ENCODE measurements around the gene RELT.

RELT gene

DNA sequence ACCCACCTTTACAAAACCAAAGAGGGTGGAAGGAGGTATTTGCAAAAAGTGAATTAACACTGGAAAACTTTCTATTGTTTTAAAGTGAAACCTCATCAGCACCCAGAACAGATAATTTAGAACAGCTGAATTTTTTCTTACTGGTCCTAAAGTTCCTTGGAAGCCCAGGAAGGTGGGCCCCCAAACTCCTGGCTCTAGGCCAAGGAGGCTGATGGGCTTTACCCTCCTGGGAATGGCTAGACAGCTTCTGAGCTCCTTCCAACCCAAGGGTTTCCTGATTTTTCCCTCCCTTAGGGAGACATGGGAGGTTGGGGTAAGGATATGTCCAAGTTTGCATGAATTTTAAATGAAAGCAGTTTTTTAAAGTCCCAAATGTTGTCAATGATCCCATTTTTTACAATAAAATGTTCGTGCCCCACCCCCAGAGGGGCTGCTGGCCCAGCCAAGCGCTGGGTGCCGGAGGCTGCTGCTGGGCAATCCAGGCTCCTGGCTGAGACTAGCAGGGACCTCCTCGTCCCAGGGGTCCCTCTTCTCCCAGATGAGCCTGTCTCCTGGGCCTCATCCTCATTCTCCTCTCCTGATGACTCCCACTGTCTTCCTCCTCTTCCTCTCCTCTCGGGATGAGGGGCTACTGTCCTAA lies 28.4 kb downstream of the RELT start:
- no peaks in the 10 kb centered on the region for H3K27me3 ChIP-seq (ENCODE audit: control insufficient read depth in 3 of 3, insufficient read depth in 3 of 3, low read depth in 1 of 3, low read length in 3 of 3)
- H3K4me2 ChIP-seq (ENCODE audit: insufficient read depth, low read length, poor library complexity, severe bottlenecking), result no peak overlapping the region
- no peak overlapping the region for H3K9ac ChIP-seq (ENCODE audit: low read depth, low read length, poor library complexity)
- no peak overlapping the region for H4K8ac ChIP-seq (ENCODE audit: low read depth, low read length)
- H2BK15ac ChIP-seq (ENCODE audit: low read length), result no peak overlapping the region
- H3K4me3 ChIP-seq (ENCODE audit: low read length in 2 of 2), result no peak overlapping the region
- H2AK5ac ChIP-seq (ENCODE audit: low read depth, low read length), result no peak overlapping the region
- no peak overlapping the region for H2BK5ac ChIP-seq (ENCODE audit: low read length)
- H3K79me1 ChIP-seq (ENCODE audit: low read depth, low read length), result no peaks in the 10 kb centered on the region
- no peak overlapping the region for H2BK120ac ChIP-seq (ENCODE audit: low read depth, low read length)
- H3K14ac ChIP-seq (ENCODE audit: low read length), result no peak overlapping the region
- H2AFZ ChIP-seq (ENCODE audit: low read length), result no peak overlapping the region
- H3K9me3 ChIP-seq (replicated peaks in 1 of 2; ENCODE audit: control insufficient read depth in 2 of 2, insufficient read depth in 1 of 2, low read depth in 1 of 2, low read length in 2 of 2), result no peaks in the 10 kb centered on the region
- H3K4ac ChIP-seq (ENCODE audit: low read length), result no peak overlapping the region
- WGBS, 2 donors (ENCODE audit: extremely low coverage in 2 of 2, insufficient read length in 2 of 2, insufficient replicate concordance in 1 of 2), result no CpG with 5 or more reads among the region's 5 CpGs
- H4K91ac ChIP-seq (ENCODE audit: low read depth, low read length, poor library complexity), result no peak overlapping the region
- H3K36me3 ChIP-seq (replicated peaks in 1 of 2; ENCODE audit: control insufficient read depth in 2 of 2, insufficient read depth in 2 of 2, low read length in 2 of 2), result peaks cover 26 to 69% of the 10 kb centered on the region in 2 donors
- peaks cover 0 to 14% of the 10 kb centered on the region in 2 donors for H3K4me1 ChIP-seq (ENCODE audit: control insufficient read depth in 2 of 2, insufficient read depth in 1 of 2, low read depth in 1 of 2, low read length in 2 of 2)
- H3K18ac ChIP-seq (ENCODE audit: low read length), result no peak overlapping the region
- no peak overlapping the region for H3K27ac ChIP-seq (replicated peaks; ENCODE audit: low read length)
- DNase-seq (ENCODE audit: low spot score), result no peak
- no peak overlapping the region for H3K23ac ChIP-seq (ENCODE audit: low read depth, low read length, poor library complexity)
- no peak overlapping the region for H2BK12ac ChIP-seq (ENCODE audit: low read length)

DNA sequence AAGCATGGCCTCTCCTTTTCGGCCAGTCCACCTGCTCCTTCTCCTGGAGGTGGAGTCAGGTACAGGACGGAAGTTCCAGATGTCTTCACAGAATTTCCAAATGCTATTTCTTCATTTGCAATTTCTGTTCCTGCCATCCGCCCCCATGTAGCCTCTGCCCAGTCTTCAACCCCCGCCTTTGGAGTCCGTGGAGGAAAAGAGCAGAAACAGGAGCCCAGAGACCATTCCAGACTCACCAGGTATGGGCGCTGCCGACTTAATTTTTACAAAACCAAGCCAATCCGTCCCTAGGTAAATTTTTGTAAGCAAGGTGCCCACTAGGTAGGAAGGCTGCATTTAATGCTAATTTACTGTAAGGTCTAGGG lies 28.9 kb downstream of the RELT start:
- no peak for DNase-seq (ENCODE audit: low spot score)
- no peak overlapping the region for H3K9ac ChIP-seq (ENCODE audit: low read depth, low read length, poor library complexity)
- no peaks in the 10 kb centered on the region for H3K9me3 ChIP-seq (replicated peaks in 1 of 2; ENCODE audit: control insufficient read depth in 2 of 2, insufficient read depth in 1 of 2, low read depth in 1 of 2, low read length in 2 of 2)
- peaks cover 26 to 73% of the 10 kb centered on the region in 2 donors for H3K36me3 ChIP-seq (replicated peaks in 1 of 2; ENCODE audit: control insufficient read depth in 2 of 2, insufficient read depth in 2 of 2, low read length in 2 of 2)
- H3K27ac ChIP-seq (replicated peaks; ENCODE audit: low read length), result no peak overlapping the region
- no peak overlapping the region for H2BK120ac ChIP-seq (ENCODE audit: low read depth, low read length)
- H3K18ac ChIP-seq (ENCODE audit: low read length), result no peak overlapping the region
- H3K4ac ChIP-seq (ENCODE audit: low read length), result no peak overlapping the region
- no peak overlapping the region for H4K8ac ChIP-seq (ENCODE audit: low read depth, low read length)
- H2AFZ ChIP-seq (ENCODE audit: low read length), result no peak overlapping the region
- no peak overlapping the region for H2BK15ac ChIP-seq (ENCODE audit: low read length)
- H2BK12ac ChIP-seq (ENCODE audit: low read length), result no peak overlapping the region
- H3K79me1 ChIP-seq (ENCODE audit: low read depth, low read length), result no peaks in the 10 kb centered on the region
- H3K23ac ChIP-seq (ENCODE audit: low read depth, low read length, poor library complexity), result no peak overlapping the region
- no CpG with 5 or more reads among the region's 8 CpGs for WGBS, 2 donors (ENCODE audit: extremely low coverage in 2 of 2, insufficient read length in 2 of 2, insufficient replicate concordance in 1 of 2)
- H3K14ac ChIP-seq (ENCODE audit: low read length), result no peak overlapping the region
- H3K4me2 ChIP-seq (ENCODE audit: insufficient read depth, low read length, poor library complexity, severe bottlenecking), result no peak overlapping the region
- H2BK5ac ChIP-seq (ENCODE audit: low read length), result no peak overlapping the region
- H3K27me3 ChIP-seq (ENCODE audit: control insufficient read depth in 3 of 3, insufficient read depth in 3 of 3, low read depth in 1 of 3, low read length in 3 of 3), result no peaks in the 10 kb centered on the region
- H3K4me1 ChIP-seq (ENCODE audit: control insufficient read depth in 2 of 2, insufficient read depth in 1 of 2, low read depth in 1 of 2, low read length in 2 of 2), result peaks cover 0 to 13% of the 10 kb centered on the region in 2 donors
- H4K91ac ChIP-seq (ENCODE audit: low read depth, low read length, poor library complexity), result no peak overlapping the region
- H2AK5ac ChIP-seq (ENCODE audit: low read depth, low read length), result no peak overlapping the region
- H3K4me3 ChIP-seq (ENCODE audit: low read length in 2 of 2), result no peak overlapping the region

DNA sequence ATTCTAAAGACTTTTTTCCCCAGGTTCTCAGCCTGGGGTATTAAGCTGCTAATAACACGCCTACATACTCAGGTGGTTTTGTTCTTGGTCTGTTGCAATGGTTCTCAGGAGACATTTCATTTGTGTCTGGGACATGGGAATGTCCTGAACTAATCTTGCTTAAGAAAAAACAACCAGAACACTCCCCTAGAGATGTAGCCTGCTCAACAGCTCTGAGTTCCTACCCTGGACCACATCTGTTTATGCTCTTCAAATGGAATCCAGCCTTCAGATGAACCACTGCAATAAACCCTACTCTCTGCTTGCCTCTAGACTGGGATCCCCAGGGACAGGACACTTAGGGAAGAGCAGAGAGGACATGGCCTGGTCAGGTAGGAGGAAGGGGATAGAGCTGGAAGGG lies 29.9 kb downstream of the RELT start:
- WGBS, 2 donors (ENCODE audit: extremely low coverage in 2 of 2, insufficient read length in 2 of 2, insufficient replicate concordance in 1 of 2), result no CpG with 5 or more reads among the region's 1 CpG
- H3K36me3 ChIP-seq (replicated peaks in 1 of 2; ENCODE audit: control insufficient read depth in 2 of 2, insufficient read depth in 2 of 2, low read length in 2 of 2), result peaks cover 29 to 81% of the 10 kb centered on the region in 2 donors

DNA sequence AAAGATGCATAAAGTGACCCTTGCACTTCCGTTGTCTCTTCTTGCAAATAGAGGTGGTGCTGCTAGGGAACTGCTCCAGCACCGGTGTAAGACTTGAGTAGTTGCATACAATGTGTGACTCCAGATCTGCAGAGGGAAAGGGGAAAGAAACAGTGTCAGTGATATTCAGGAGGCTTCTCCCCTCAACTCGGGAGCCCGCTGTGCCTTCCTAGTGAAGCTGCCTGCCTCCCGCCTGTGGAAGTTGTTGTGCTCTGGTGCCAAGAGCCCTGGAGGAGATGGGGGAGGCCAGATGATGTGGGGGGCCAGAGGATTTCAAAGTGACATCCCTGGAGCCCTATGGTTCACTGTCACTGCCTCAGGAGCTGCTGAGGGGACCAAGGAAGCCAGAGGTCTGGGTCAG lies 30.4 kb downstream of the RELT start:
- no peak overlapping the region for H4K8ac ChIP-seq (ENCODE audit: low read depth, low read length)
- no peaks in the 10 kb centered on the region for H3K27me3 ChIP-seq (ENCODE audit: control insufficient read depth in 3 of 3, insufficient read depth in 3 of 3, low read depth in 1 of 3, low read length in 3 of 3)
- peaks cover 0 to 10% of the 10 kb centered on the region in 2 donors for H3K4me1 ChIP-seq (ENCODE audit: control insufficient read depth in 2 of 2, insufficient read depth in 1 of 2, low read depth in 1 of 2, low read length in 2 of 2)
- H3K36me3 ChIP-seq (replicated peaks in 1 of 2; ENCODE audit: control insufficient read depth in 2 of 2, insufficient read depth in 2 of 2, low read length in 2 of 2), result peaks cover 30 to 86% of the 10 kb centered on the region in 2 donors
- H3K14ac ChIP-seq (ENCODE audit: low read length), result no peak overlapping the region
- no peak overlapping the region for H2BK15ac ChIP-seq (ENCODE audit: low read length)
- H3K18ac ChIP-seq (ENCODE audit: low read length), result no peak overlapping the region
- no peak overlapping the region for H4K91ac ChIP-seq (ENCODE audit: low read depth, low read length, poor library complexity)
- no peak overlapping the region for H2AFZ ChIP-seq (ENCODE audit: low read length)
- no peak overlapping the region for H2BK12ac ChIP-seq (ENCODE audit: low read length)
- no peak overlapping the region for H3K27ac ChIP-seq (replicated peaks; ENCODE audit: low read length)
- H3K9ac ChIP-seq (ENCODE audit: low read depth, low read length, poor library complexity), result no peak overlapping the region
- no peaks in the 10 kb centered on the region for H3K9me3 ChIP-seq (replicated peaks in 1 of 2; ENCODE audit: control insufficient read depth in 2 of 2, insufficient read depth in 1 of 2, low read depth in 1 of 2, low read length in 2 of 2)
- H2AK5ac ChIP-seq (ENCODE audit: low read depth, low read length), result no peak overlapping the region
- H3K4ac ChIP-seq (ENCODE audit: low read length), result no peak overlapping the region
- H2BK120ac ChIP-seq (ENCODE audit: low read depth, low read length), result no peak overlapping the region
- no peak overlapping the region for H3K4me2 ChIP-seq (ENCODE audit: insufficient read depth, low read length, poor library complexity, severe bottlenecking)
- H3K79me1 ChIP-seq (ENCODE audit: low read depth, low read length), result no peaks in the 10 kb centered on the region
- no peak for DNase-seq (ENCODE audit: low spot score)
- no peak overlapping the region for H3K4me3 ChIP-seq (ENCODE audit: low read length in 2 of 2)
- H3K23ac ChIP-seq (ENCODE audit: low read depth, low read length, poor library complexity), result no peak overlapping the region
- no peak overlapping the region for H2BK5ac ChIP-seq (ENCODE audit: low read length)
- no CpG with 5 or more reads among the region's 5 CpGs for WGBS, 2 donors (ENCODE audit: extremely low coverage in 2 of 2, insufficient read length in 2 of 2, insufficient replicate concordance in 1 of 2)

More for the DNA sequence above, 29.9 kb downstream of the RELT start:
- Histone ChIP-seq H2BK5ac (ENCODE audit: low read length) (no peak overlapping the region), H2AK5ac (ENCODE audit: low read depth, low read length) (no peak overlapping the region), H3K18ac (ENCODE audit: low read length) (no peak overlapping the region), H3K14ac (ENCODE audit: low read length) (no peak overlapping the region), H3K23ac (ENCODE audit: low read depth, low read length, poor library complexity) (no peak overlapping the region), H2BK15ac (ENCODE audit: low read length) (no peak overlapping the region), H4K8ac (ENCODE audit: low read depth, low read length) (no peak overlapping the region), H3K4me2 (ENCODE audit: insufficient read depth, low read length, poor library complexity, severe bottlenecking) (no peak overlapping the region), H3K27me3 (ENCODE audit: control insufficient read depth in 3 of 3, insufficient read depth in 3 of 3, low read depth in 1 of 3, low read length in 3 of 3) (no peaks in the 10 kb centered on the region), H3K4me1 (ENCODE audit: control insufficient read depth in 2 of 2, insufficient read depth in 1 of 2, low read depth in 1 of 2, low read length in 2 of 2) (peaks cover 0 to 11% of the 10 kb centered on the region in 2 donors), H2BK12ac (ENCODE audit: low read length) (no peak overlapping the region), H3K79me1 (ENCODE audit: low read depth, low read length) (no peaks in the 10 kb centered on the region), H3K9ac (ENCODE audit: low read depth, low read length, poor library complexity) (no peak overlapping the region), H3K27ac (replicated peaks; ENCODE audit: low read length) (no peak overlapping the region), H3K4me3 (ENCODE audit: low read length in 2 of 2) (no peak overlapping the region), H3K9me3 (replicated peaks in 1 of 2; ENCODE audit: control insufficient read depth in 2 of 2, insufficient read depth in 1 of 2, low read depth in 1 of 2, low read length in 2 of 2) (no peaks in the 10 kb centered on the region), H4K91ac (ENCODE audit: low read depth, low read length, poor library complexity) (no peak overlapping the region), H2BK120ac (ENCODE audit: low read depth, low read length) (no peak overlapping the region), H3K4ac (ENCODE audit: low read length) (no peak overlapping the region), H2AFZ (ENCODE audit: low read length) (no peak overlapping the region)
- no peak for DNase-seq (ENCODE audit: low spot score)

Data from neuronal stem cell (in vitro differentiated cells).